HG02970 (cell line): Measurements from ENCODE around the gene RAPGEF1.

Source experiments
- ATAC-seq: cut with Tn5 transposase; IDR thresholded peaks from one replicate; pipeline ENCODE4 v1.9.1; 2021; ENCODE audit warnings: mild to moderate bottlenecking, moderate library complexity, moderate number of reproducible peaks; ENCODE audit not compliant: unreplicated experiment, low FRiP score

RAPGEF1 gene

DNA sequence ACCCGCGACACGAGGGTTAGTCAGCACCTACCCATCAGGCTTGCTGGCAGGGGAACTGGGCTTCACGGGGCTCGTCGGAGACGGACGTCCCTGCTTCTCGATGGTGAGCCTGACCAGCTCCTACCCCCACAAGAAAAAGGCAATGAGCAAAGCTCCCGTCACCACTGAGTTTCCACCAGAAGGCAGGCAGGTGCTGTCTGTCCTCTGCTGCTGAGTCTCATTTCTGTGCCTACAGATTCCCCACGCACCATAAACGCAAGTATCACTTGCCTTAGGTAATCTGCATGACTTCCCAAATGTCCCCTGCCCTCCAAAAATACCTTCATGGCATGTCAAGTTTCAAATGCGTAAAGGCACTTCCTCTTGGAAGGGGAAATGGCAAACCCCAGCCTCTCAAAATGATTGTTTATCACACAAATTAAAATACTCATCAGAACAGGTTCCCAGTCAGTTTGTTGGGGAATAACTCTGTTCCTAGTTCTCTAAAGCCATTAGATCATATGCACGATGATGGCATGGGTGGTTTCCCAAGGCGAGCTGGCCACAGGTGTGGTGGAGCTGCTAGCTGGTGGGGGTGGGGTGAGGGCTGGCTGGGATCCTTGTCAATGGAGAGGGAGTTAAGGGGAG lies 109.6 kb downstream of the RAPGEF1 start:
- peak; percentile 44 for ATAC-seq

DNA sequence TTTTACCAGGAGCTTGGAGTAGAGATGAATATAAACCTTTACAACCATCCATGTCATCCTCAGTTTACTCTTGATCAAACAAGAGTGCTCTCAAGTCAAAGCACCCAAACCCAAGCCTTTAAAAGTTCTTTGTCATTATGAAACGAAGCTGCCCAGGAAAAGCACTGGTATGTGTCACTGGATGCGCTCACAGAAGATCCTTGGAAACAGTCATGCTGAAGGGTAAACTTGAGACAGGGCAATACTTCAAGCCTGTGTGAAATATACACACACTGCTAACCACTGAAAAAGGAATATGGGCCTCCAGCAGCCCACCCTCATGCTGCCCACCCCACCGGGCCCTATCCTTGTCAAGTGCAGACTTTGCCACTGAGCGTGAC lies 110.1 kb downstream of the RAPGEF1 start:
- ATAC-seq = no peak

- ATAC-seq = no peak
Observed at GRCh38 chr9:131629226-131629500, 110.7 kb downstream of the RAPGEF1 start.

GRCh38 chr9:131628459-131629225 lies 111.2 kb downstream of the RAPGEF1 start:
- no peak for ATAC-seq

DNA sequence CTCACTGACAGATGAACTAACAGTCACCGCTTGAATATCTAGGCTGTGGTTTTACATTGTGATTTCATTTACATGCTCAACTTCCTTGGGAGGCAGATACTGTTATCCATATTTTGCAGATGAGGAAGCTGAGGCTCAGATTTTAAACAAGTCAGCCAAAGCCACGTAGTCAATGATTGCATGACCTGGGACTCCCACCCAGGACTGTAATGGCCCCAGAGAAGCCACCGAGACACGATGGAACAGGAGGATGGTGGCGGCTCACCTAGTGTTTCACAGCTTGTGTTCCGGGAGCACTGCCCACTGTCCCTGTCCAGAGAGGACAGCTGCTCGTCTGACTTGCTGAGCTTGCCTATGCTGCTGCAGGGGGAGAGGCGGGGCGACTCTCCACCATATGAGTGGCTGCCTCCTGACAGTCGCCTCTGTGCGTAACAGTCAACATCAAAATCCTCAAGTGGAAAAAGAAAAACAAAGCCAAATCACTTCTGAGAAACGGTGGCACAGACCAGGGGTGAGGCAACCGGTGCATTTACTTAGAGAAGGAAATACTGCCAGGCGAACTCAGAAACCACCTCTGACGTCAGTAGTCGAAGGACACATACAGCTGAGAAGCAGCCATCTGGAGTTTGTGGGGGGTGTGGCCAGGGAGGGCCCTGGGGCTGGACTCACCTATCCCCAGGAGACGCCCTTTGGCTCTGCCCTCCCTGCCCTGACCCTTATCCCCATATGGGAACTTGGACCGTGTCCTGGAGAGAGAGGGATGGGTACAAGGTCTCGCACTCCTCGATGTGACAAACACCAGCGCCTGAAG lies 112.0 kb downstream of the RAPGEF1 start:
- no peak for ATAC-seq

- no peak for ATAC-seq
Observed at GRCh38 chr9:131627326-131627647, 112.6 kb downstream of the RAPGEF1 start.

- ATAC-seq = no peak
Observed at GRCh38 chr9:131625790-131626670, 113.8 kb downstream of the RAPGEF1 start.

- no peak for ATAC-seq
Observed at GRCh38 chr9:131625508-131625787, 114.4 kb downstream of the RAPGEF1 start.

DNA sequence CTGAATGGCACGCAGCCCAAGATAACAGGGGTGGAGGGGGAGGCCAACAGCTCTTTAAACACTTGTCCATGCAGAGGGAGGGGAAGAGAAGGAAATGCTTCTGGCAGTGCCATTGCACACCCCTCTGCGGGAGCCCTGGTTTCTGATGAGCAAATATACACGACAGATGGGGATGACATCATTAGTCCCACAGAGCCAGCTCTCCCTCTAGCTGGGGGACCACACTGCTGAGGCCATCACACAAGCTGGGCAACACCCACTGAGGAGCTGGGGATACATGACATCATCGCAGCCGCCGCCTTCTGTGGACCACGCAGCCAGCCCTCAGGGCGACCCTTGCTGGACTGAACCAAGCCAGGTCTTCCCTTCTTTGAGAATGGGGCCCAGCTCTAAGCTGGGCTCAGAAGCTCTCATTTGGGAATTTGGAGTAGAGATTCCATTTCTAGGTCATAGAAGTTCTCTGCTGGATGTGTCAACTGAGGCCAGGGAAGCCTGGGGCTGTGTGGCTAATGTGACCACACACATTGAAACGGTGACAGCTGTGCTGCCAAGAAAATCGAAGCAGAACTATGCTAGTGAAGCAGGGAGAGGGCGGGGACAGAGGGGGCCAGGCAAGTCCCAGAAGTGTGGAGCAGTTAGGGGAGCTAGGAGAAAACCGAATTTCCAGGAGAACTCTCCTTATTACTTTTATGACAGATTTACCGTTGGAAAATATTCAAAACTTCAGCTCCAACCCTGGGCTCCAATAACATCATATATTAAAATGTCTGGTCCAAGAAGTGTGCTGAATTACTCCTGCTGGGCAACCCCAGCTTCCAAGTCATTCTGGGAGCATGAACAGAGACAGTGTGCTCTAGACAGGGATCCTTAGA lies 115.0 kb downstream of the RAPGEF1 start:
- ATAC-seq = no peak

DNA sequence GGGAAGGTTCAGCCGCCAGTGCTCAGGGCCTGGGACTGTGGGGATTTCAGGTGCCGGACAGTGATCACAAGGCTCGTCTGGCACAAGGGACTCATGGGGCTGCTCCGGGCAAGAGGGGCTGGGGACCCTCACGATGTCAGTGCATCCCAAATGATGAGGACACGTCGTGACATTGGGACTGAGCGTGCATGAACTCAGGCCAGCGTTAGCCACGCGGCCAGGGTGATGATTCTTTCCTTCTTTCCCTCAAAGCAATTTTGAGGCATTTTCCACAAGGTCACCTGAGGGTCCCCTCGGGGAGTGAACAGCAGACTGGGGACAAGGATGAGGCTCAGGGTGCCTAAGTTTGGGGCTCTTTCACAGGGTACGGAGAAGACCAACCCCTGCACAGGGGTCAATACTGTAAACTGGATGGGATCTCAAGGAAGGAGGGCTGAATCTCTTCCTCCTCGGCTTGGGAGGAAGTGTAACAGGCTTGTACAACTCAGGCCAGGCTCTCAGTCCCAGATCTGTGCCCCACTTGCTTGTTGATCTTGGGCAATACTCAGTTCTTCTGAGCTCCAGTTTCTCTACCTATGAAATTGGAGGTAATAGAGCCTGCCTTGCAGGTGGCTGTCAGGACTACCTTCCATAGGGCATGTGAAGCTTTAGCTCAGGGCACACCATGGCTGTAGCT lies 116.1 kb downstream of the RAPGEF1 start:
- no peak for ATAC-seq

- ATAC-seq = no peak
Observed at GRCh38 chr9:131622523-131622922, 117.4 kb downstream of the RAPGEF1 start.

- no peak for ATAC-seq
Observed at GRCh38 chr9:131621551-131622358, 118.1 kb downstream of the RAPGEF1 start.

DNA sequence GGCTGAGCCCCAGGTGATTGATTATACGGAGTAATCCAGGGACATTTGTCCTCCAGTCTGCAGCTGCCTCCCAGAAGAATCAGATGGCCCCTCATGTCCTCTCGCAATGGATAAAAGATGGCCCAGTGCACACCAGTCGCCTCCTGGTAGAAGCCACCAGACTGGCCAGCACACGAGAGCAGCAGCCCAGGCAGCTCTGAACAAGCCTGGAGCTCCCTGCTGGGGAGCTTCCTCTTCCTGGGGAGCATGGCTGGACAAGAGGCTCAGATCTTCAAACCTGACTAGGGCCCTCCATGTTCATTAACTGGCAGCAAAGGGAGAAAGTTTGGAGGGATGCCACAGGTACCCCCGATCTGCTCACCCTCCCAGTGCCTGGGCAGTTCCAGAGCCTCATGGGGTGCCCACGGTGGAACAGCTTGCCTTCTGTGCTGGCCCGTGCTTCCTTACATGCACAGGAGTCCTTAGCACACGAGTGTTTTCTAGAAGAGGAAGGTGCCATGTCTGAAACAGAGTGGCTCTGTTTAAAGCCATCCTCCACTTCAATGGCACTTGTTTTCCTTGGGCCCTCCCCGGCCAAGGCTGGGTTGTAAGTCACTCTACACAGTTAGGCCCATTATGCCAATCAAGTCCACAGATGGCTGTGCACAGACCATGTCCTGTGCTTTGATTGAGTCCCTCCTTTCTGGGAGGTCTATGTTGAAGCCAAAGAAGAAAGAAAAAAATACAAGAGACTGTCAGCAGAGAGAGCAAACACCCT lies 118.9 kb downstream of the RAPGEF1 start:
- ATAC-seq = no peak

DNA sequence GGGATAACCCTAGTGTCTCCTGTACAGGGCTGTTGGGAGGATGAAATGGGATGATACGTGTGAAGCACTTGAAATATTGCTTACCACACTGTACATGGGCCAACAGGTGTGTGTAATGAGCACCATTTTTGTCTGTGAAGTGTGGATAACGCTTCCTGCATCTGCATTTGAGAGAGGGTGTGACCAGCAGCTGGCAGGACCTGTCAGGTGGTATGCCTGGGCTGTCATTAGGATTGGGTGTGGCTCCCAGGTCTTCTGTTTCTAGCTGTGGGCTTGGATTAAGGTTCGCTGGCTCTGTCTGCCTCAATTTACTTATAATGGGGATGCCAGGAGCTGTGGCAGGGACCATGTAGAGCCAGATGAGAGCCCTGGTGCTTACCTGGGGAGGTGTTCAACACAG lies 120.2 kb downstream of the RAPGEF1 start:
- ATAC-seq = no peak

DNA sequence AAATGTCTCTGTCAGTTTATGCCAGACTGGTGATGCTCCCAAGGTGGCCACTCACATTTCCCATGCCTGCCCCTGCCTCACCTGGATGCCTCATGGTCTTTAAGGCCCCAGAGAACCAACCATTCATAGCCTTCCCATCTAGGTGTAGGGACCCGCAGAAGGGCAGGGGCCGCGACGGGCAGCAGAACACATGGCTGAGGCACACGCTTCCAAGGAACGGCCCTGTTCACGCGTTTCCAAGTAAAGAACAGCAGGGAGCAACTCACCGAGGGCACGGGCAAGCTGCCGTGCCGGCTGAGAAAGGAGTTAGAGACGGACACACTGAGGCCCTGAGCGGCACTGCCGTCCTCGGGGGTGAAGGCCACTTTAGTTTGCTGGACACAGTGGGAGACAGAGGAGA lies 121.1 kb downstream of the RAPGEF1 start:
- no peak for ATAC-seq

GRCh38 chr9:131618071-131618479 lies 121.8 kb downstream of the RAPGEF1 start:
- ATAC-seq = no peak

- ATAC-seq = no peak
Observed at GRCh38 chr9:131617611-131618010, 122.3 kb downstream of the RAPGEF1 start.

DNA sequence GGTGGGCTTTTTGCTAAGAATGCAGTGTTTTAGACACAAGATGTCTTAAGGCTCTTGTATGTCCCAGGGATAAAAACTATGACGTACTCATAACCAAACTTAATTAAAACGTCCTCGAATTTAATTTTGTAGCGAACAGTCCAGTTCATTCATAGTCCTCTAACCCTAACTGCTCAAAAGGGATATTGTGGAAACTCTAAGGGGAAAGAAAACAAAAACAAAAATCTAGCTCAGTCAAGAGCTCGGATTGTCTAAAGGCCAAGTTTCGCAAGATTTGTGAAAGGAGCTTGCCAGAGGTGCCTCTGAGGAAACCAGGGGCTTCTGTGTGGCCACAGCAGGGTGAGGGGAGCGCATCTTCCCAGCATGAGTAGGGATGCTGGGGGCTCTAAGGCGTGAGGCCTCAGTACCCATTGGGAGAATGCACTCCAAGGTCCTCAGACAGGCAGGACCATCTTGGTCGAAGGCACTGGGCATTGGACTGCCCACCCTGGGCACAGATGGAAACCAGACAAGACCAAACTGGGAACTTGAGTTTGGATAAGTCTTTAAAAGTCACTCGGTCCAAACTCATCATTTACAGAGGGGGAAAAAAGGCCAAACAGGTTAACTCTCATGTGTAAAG lies 122.8 kb downstream of the RAPGEF1 start:
- ATAC-seq = no peak
